T-cell (primary cell): ENCODE data around the gene ANAPC1. TPM values are rescaled to one million over a fixed set of nuclear protein-coding genes. Genes with fewer than 3 reads are reported as not detected.
"Not testable (repeated sequence)": the region's sequence is repeated elsewhere in the genome, so short reads cannot be mapped to it uniquely, and the experiment has no call there.

Experiments used
- ATAC-seq, 4 experiments: fragments of 200-7000 bp in 3 of 4; fragments of 150-1000 bp in 1 of 4; cut with Tn5 transposase; replicated peaks in 1 of 4; 1 replicate in 3 of 4; 2 replicates in 1 of 4; pipeline ENCODE4 v1.10.0; 2021; ENCODE audit warnings: moderate library complexity in 3 of 4, mild to moderate bottlenecking in 2 of 4, moderate number of reproducible peaks in 1 of 4
- CTCF ChIA-PET, 2 donors: fragments of 300-600 bp; sonication (Branson Sonifier 250); formaldehyde crosslinking; loops; one replicate each; lab custom pipeline; 2022; ENCODE audit warnings: antibody characterized with exemption in 2 of 2; lab: Charles Lee
- POLR2A ChIA-PET, 2 donors: fragments of 300-600 bp; sonication (Branson Sonifier 250); formaldehyde crosslinking; loops; one replicate each; lab custom pipeline; 2022; ENCODE audit warnings: antibody characterized with exemption in 2 of 2; lab: Charles Lee
- DNase-seq, 35 experiments: peaks; one replicate each; pipeline versions ENCODE4 v3.0.0 to v3.0.0-alpha.2; 2013 to 2023
- H3K27ac ChIP-seq: one replicate; pipeline ENCODE4 v1.5.1; 2013; ENCODE audit warnings: low read length
- H3K27me3 ChIP-seq, 2 experiments: replicated peaks in 1 of 2; 1 replicate in 1 of 2; 2 replicates in 1 of 2; pipeline versions ENCODE4 v1.6.1 to v1.7.0; 2013; ENCODE audit warnings: low read length in 1 of 2, mixed read lengths in 1 of 2; ENCODE audit not compliant: control insufficient read depth in 2 of 2, insufficient read depth in 2 of 2; ENCODE audit errors: extremely low read depth in 1 of 2
- H3K36me3 ChIP-seq, 2 donors: 1 replicate in 1 of 2; 2 replicates in 1 of 2; pipeline versions ENCODE4 v1.6.1 to v1.7.0; 2013; ENCODE audit warnings: low read length in 1 of 2; ENCODE audit not compliant: control insufficient read depth in 2 of 2, insufficient read depth in 1 of 2; ENCODE audit errors: extremely low read depth in 1 of 2
- H3K4me1 ChIP-seq, 2 experiments: 1 replicate in 1 of 2; 2 replicates in 1 of 2; pipeline versions ENCODE4 v1.6.1 to v1.7.0; 2013; ENCODE audit warnings: low read length in 2 of 2, mixed read lengths in 1 of 2; ENCODE audit not compliant: insufficient read depth in 2 of 2, control insufficient read depth in 1 of 2; ENCODE audit errors: extremely low read depth in 1 of 2
- H3K4me3 ChIP-seq, 2 donors: 1 replicate in 1 of 2; 2 replicates in 1 of 2; pipeline versions ENCODE4 v1.5.1 to v1.7.0; 2013; ENCODE audit warnings: mild to moderate bottlenecking in 2 of 2, low read length in 1 of 2, moderate library complexity in 1 of 2; ENCODE audit not compliant: control insufficient read depth in 1 of 2; ENCODE audit errors: extremely low read depth in 1 of 2
- H3K9me3 ChIP-seq: 2 replicates; pipeline ENCODE4 v1.7.0; 2013
- H3K27ac Mint-ChIP-seq, 2 donors: one replicate each; pipeline ENCODE4 v1.8.0; 2020 to 2021; ENCODE audit warnings: mild to moderate bottlenecking in 2 of 2, mixed read lengths in 2 of 2
- H3K27me3 Mint-ChIP-seq, 2 donors: one replicate each; pipeline ENCODE4 v1.8.0; 2021 to 2022; ENCODE audit warnings: mixed read lengths in 2 of 2
- H3K36me3 Mint-ChIP-seq: one replicate; pipeline ENCODE4 v1.8.0; 2021; ENCODE audit warnings: mixed read lengths
- H3K4me1 Mint-ChIP-seq, 3 donors: one replicate each; pipeline ENCODE4 v1.8.0; 2020 to 2022; ENCODE audit warnings: mixed read lengths in 3 of 3, mild to moderate bottlenecking in 1 of 3
- H3K4me3 Mint-ChIP-seq, 3 donors: one replicate each; pipeline ENCODE4 v1.8.0; 2020 to 2022; ENCODE audit warnings: mild to moderate bottlenecking in 3 of 3, mixed read lengths in 3 of 3, moderate library complexity in 3 of 3
- H3K9me3 Mint-ChIP-seq, 3 donors: one replicate each; pipeline ENCODE4 v1.8.0; 2020 to 2022; ENCODE audit warnings: mixed read lengths in 3 of 3
- WGBS: methylation state at CpG from one replicate; pipeline ENCODE4 v1.1.5; 2013; ENCODE audit warnings: missing lambda C conversion rate; ENCODE audit not compliant: insufficient coverage; 5-methylcytosine and 5-hydroxymethylcytosine counted together
- total RNA-seq, 35 experiments: library from RNA in 6 of 35; stranded (reverse) in 6 of 35; fragments of 120-200 nt in 1 of 35; gene quantifications; one replicate each; pipeline versions ENCODE4 v1.2.1 to v1.2.4 and lab custom pipeline; 2013 to 2026

ANAPC1 gene
- total RNA-seq, 5 donors from 2014 or later (not counting 1 experiment from before 2014, with no cell fraction given) = 51.3 to 69.9 (median 63.8) TPM

- H3K27me3 ChIP-seq, ATAC-seq, H3K9me3 Mint-ChIP-seq, H3K36me3 ChIP-seq, H3K4me3 ChIP-seq, H3K4me1 ChIP-seq, CTCF ChIA-PET, DNase-seq, H3K9me3 ChIP-seq, POLR2A ChIA-PET, H3K27ac ChIP-seq, H3K27me3 Mint-ChIP-seq, H3K4me3 Mint-ChIP-seq: not testable (repeated sequence)
- Mint-ChIP-seq H3K27ac (peak overlapping the region in 1 of 2 donors; percentile 12), H3K36me3 (peaks cover 28% of the 10 kb centered on the region), H3K4me1 (peaks cover 0 to 16% (median 3%) of the 10 kb centered on the region in 3 donors)
- WGBS = no CpG with 5 or more reads among the region's 1 CpG
Measured at GRCh38 chr2:111838992-111839391, 45.0 kb downstream of the ANAPC1 start.

GRCh38 chr2:111834221-111834620 lies 49.8 kb downstream of the ANAPC1 start:
- H3K9me3 ChIP-seq, H3K27ac ChIP-seq, CTCF ChIA-PET, H3K36me3 ChIP-seq, H3K4me3 ChIP-seq, H3K9me3 Mint-ChIP-seq, POLR2A ChIA-PET, H3K27me3 ChIP-seq, H3K4me1 ChIP-seq, H3K27ac Mint-ChIP-seq, ATAC-seq, DNase-seq, H3K27me3 Mint-ChIP-seq: not testable (repeated sequence)
- no CpG with 5 or more reads among the region's 3 CpGs for WGBS
- Mint-ChIP-seq H3K4me1 (peaks cover 0 to 16% (median 3%) of the 10 kb centered on the region in 3 donors), H3K36me3 (peaks cover 28% of the 10 kb centered on the region), H3K4me3 (peak overlapping the region in 1 of 3 donors; percentile 31)

- H3K27me3 ChIP-seq, CTCF ChIA-PET, H3K9me3 ChIP-seq, DNase-seq, H3K27me3 Mint-ChIP-seq, H3K4me3 Mint-ChIP-seq, H3K4me1 ChIP-seq, H3K27ac Mint-ChIP-seq, ATAC-seq, H3K27ac ChIP-seq, POLR2A ChIA-PET, H3K9me3 Mint-ChIP-seq, H3K4me3 ChIP-seq, H3K36me3 ChIP-seq: not testable (repeated sequence)
- Mint-ChIP-seq H3K4me1 (peaks cover 0 to 13% (median 0%) of the 10 kb centered on the region in 3 donors), H3K36me3 (peaks cover 48% of the 10 kb centered on the region)
- whole genome bisulfite sequencing = no CpG with 5 or more reads among the region's 1 CpG
Measured at GRCh38 chr2:111830479-111830878, 53.5 kb downstream of the ANAPC1 start.

- H3K27ac ChIP-seq, CTCF ChIA-PET, H3K27ac Mint-ChIP-seq, H3K4me1 Mint-ChIP-seq, H3K4me3 Mint-ChIP-seq, ATAC-seq, H3K9me3 Mint-ChIP-seq, H3K27me3 ChIP-seq, H3K9me3 ChIP-seq, POLR2A ChIA-PET, H3K4me1 ChIP-seq, DNase-seq, H3K4me3 ChIP-seq, H3K27me3 Mint-ChIP-seq: not testable (repeated sequence)
- H3K36me3 Mint-ChIP-seq = peaks cover 42% of the 10 kb centered on the region
- peaks cover 4 to 17% of the 10 kb centered on the region in 2 donors for H3K36me3 ChIP-seq
- WGBS = no CpG with 5 or more reads among the region's 4 CpGs
Measured at GRCh38 chr2:111828217-111828766, 55.7 kb downstream of the ANAPC1 start.

- H3K4me1 ChIP-seq = not testable (repeated sequence)
Measured at GRCh38 chr2:111812970-111813622, 70.9 kb downstream of the ANAPC1 start.

GRCh38 chr2:111790633-111791032 lies 93.4 kb downstream of the ANAPC1 start:
- H3K4me1 ChIP-seq, ATAC-seq, H3K36me3 ChIP-seq, H3K27me3 ChIP-seq, H3K36me3 Mint-ChIP-seq, H3K27me3 Mint-ChIP-seq, DNase-seq, H3K27ac Mint-ChIP-seq, H3K9me3 ChIP-seq, H3K4me1 Mint-ChIP-seq, H3K27ac ChIP-seq, H3K4me3 Mint-ChIP-seq, H3K9me3 Mint-ChIP-seq, CTCF ChIA-PET, POLR2A ChIA-PET, H3K4me3 ChIP-seq: not testable (repeated sequence)
- no CpG with 5 or more reads among the region's 1 CpG for WGBS

More at GRCh38 chr2:111812970-111813622, 70.9 kb downstream of the ANAPC1 start:
- H3K36me3 ChIP-seq, H3K9me3 Mint-ChIP-seq, H3K4me3 ChIP-seq, ATAC-seq, H3K4me3 Mint-ChIP-seq, POLR2A ChIA-PET, H3K27me3 ChIP-seq, H3K27ac Mint-ChIP-seq, H3K4me1 Mint-ChIP-seq, H3K27me3 Mint-ChIP-seq, H3K27ac ChIP-seq, H3K36me3 Mint-ChIP-seq, DNase-seq, H3K9me3 ChIP-seq, CTCF ChIA-PET: not testable (repeated sequence)
- no CpG with 5 or more reads among the region's 7 CpGs for WGBS
